K562 treated with DMSO at 1 percent for 4 hours (cell line): ENCODE data around the gene PFN3. TPM values are rescaled to one million over a fixed set of nuclear protein-coding genes. Genes with fewer than 3 reads are reported as not detected.

Experiments used
- total RNA-seq: library from RNA; unstranded; fragments of 300-600 nt; gene quantifications from 2 replicates; pipeline ENCODE4 v1.2.3, GENCODE V29; 2022; ENCODE audit not compliant: insufficient read depth

The PFN3 gene
- not detected in 2 replicates for total RNA-seq

GRCh38 chr5:177399997-177400868 is at the start of gene PFN3:
TSS of gene PFN3 (minus strand) at chr5:177400661. CDS start at chr5:177400576, 85 bp downstream.

GRCh38 chr5:177446200-177447065 is 46.0 kb upstream of the PFN3 start, which contains the start of gene PRR7:
TSS of gene PRR7 (plus strand) at chr5:177446814. CDS start at chr5:177455068, 8,254 bp downstream.

GRCh38 chr5:177426566-177427210 is 26.2 kb upstream of the PFN3 start, which contains the start of gene GRK6:
TSS of gene GRK6 (plus strand) at chr5:177426676. CDS start at chr5:177426846, 170 bp downstream.

GRCh38 chr5:177409043-177409801 is 8.8 kb upstream of the PFN3 start, which contains the start of gene F12:
TSS of gene F12 (minus strand) at chr5:177409564. CDS start at chr5:177409527, 37 bp downstream.

GRCh38 chr5:177384134-177384533 is 16.3 kb downstream of the PFN3 start, which contains the start of gene SLC34A1:
TSS of gene SLC34A1 (plus strand) at chr5:177384434. CDS start at chr5:177385742, 1,308 bp downstream.

GRCh38 chr5:177357459-177358351 is 42.8 kb downstream of the PFN3 start, which contains the start of gene RGS14:
TSS of gene RGS14 (plus strand) at chr5:177357924. CDS start at chr5:177358025, 101 bp downstream.

GRCh38 chr5:177351392-177352329 is 48.8 kb downstream of the PFN3 start, which contains the start of gene LMAN2:
TSS of gene LMAN2 (minus strand) at chr5:177351668. CDS start at chr5:177351647, 21 bp downstream.

Other genes starting within 250 kb of the PFN3 start
- 62.2 and 65.3 TPM in 2 replicates for gene RAB24, start 96.9 kb downstream of the PFN3 start, total RNA-seq
- 227 and 280 TPM in 2 replicates for gene PRELID1, start 96.9 kb downstream of the PFN3 start, total RNA-seq
- 21.6 and 36.2 TPM in 2 replicates for gene MXD3, start 88.8 kb downstream of the PFN3 start, total RNA-seq
- 298 and 335 TPM in 2 replicates for gene LMAN2, start 49.0 kb downstream of the PFN3 start, total RNA-seq
- gene RGS14, start 42.7 kb downstream of the PFN3 start, total RNA-seq: 55.1 and 60.6 TPM in 2 replicates
- not detected in 2 replicates for gene SLC34A1, start 16.2 kb downstream of the PFN3 start, total RNA-seq
- gene F12, start 8.9 kb upstream of the PFN3 start, total RNA-seq: 12.2 and 12.7 TPM in 2 replicates
- gene GRK6, start 26.0 kb upstream of the PFN3 start, total RNA-seq: 65.2 and 66.7 TPM in 2 replicates
- gene PRR7, start 46.2 kb upstream of the PFN3 start, total RNA-seq: 8.7 and 12.3 TPM in 2 replicates
- gene DBN1, start 73.0 kb upstream of the PFN3 start, total RNA-seq: 42.5 and 57.4 TPM in 2 replicates
- 109 and 111 TPM in 2 replicates for gene PDLIM7, start 96.9 kb upstream of the PFN3 start, total RNA-seq
- 17.6 and 19.9 TPM in 2 replicates for gene DOK3, start 109.2 kb upstream of the PFN3 start, total RNA-seq
- 102 and 110 TPM in 2 replicates for gene DDX41, start 116.3 kb upstream of the PFN3 start, total RNA-seq
- 20.5 and 32.3 TPM in 2 replicates for gene FAM193B, start 153.9 kb upstream of the PFN3 start, total RNA-seq
- 353 and 384 TPM in 2 replicates for gene TMED9, start 191.5 kb upstream of the PFN3 start, total RNA-seq
- 15.8 and 16.2 TPM in 2 replicates for gene B4GALT7, start 199.5 kb upstream of the PFN3 start, total RNA-seq